Testis (tissue), 2 donors: ENCODE data around the gene GIPC2.

ENCODE experiments used
- POLR2A ChIP-seq: fragments of 450-650 bp; IDR thresholded peaks from one replicate; pipeline ENCODE4 v1.6.1; 2017; ENCODE audit warnings: antibody characterized with exemption, mild to moderate bottlenecking, moderate library complexity
- TF ChIP-seq, protein P1 (sequence below), 3 experiments: fragments of 450-650 bp in 2 of 3; fragments of 200-600 bp in 1 of 3; sonication (generic) in 1 of 3; IDR thresholded peaks; one replicate each; pipeline ENCODE4 v1.5.1; 2016 to 2019; ENCODE audit warnings: antibody characterized with exemption in 3 of 3, mild to moderate bottlenecking in 2 of 3, moderate library complexity in 1 of 3

DNA sequence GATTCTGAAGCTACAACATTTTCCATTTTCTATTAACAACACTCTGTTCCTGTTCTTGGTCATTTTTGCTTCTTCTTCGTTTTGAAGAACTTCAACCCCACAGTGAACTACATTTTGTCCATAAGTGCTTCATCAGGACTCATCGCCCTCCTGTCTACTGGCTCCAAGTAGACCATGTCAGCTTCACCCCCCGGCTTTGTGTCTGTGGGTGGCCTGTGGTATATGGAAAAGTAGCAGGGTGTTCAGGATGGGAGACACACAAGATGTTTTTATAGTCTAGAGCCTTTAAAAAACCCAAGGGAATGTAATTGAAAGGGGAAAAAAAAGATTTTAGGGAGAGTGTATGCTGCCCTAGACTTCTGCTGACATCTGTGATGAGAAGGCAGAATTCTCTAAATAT is 46.1 kb downstream of the GIPC2 start:
- TF ChIP-seq, protein P1, sequence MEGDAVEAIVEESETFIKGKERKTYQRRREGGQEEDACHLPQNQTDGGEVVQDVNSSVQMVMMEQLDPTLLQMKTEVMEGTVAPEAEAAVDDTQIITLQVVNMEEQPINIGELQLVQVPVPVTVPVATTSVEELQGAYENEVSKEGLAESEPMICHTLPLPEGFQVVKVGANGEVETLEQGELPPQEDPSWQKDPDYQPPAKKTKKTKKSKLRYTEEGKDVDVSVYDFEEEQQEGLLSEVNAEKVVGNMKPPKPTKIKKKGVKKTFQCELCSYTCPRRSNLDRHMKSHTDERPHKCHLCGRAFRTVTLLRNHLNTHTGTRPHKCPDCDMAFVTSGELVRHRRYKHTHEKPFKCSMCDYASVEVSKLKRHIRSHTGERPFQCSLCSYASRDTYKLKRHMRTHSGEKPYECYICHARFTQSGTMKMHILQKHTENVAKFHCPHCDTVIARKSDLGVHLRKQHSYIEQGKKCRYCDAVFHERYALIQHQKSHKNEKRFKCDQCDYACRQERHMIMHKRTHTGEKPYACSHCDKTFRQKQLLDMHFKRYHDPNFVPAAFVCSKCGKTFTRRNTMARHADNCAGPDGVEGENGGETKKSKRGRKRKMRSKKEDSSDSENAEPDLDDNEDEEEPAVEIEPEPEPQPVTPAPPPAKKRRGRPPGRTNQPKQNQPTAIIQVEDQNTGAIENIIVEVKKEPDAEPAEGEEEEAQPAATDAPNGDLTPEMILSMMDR (IDR thresholded peaks at IDR 0.05): no peak
- no peak for TF ChIP-seq POLR2A
